ENCODE results near the gene CPVL. TPM values are rescaled to one million over a fixed set of nuclear protein-coding genes. Genes with fewer than 3 reads are reported as not detected.

Gene CPVL
- total and polyA plus RNA-seq, 2 of the 8 experiments (the other 6 are each of a cell fraction or from before 2014, with no cell fraction given): 40.0 to 55.0 TPM

DNA sequence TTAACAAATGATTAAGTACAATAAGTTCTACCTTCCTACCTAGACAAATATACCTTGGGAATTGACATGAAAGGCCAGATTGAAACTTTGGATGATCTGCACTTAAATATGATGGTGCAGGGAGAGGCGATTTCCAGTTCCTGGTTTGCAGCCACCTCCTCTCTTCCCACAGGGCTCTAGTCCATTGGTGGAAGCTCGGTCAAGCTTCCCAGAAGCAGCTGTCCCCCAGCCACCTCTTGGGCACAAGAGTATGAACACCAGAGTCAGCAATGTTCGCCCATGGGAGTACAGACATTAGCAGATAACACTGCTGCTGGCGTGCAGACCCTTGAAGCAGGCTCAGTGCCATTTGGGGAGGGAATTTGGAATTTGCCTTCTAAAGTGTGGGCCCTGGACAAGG is 1.5 kb upstream of the CPVL start:
- TF ChIP-seq GTF2F1 (IDR thresholded peaks at IDR 0.05; ENCODE audit: borderline replicate concordance, low read depth, low read length) (no peak), PHF8 (conservative IDR thresholded peaks at IDR 0.05; ENCODE audit: low read depth, low read length) (no peak), SIRT6 (IDR thresholded peaks at IDR 0.05; ENCODE audit: low read length) (no peak), FOSL1 (IDR thresholded peaks at IDR 0.05; ENCODE audit: insufficient read depth, low read depth, low read length) (no peak), JUN (IDR thresholded peaks at IDR 0.05; ENCODE audit: low read depth, low read length) (no peak), CHD1 (IDR thresholded peaks at IDR 0.05; ENCODE audit: low read depth, low read length) (no peak)
- TF ChIP-seq, protein P1, sequence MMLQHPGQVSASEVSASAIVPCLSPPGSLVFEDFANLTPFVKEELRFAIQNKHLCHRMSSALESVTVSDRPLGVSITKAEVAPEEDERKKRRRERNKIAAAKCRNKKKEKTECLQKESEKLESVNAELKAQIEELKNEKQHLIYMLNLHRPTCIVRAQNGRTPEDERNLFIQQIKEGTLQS (IDR thresholded peaks at IDR 0.05; ENCODE audit: insufficient read depth, low read depth, low read length): no peak
- CTCF ChIA-PET (ENCODE audit: partially characterized antibody): interaction anchor here (1.3 to 1.6 kb wide), 3 partner anchors 196 to 261 kb away, joined by 3 read pairs; no protein-coding TSS in a partner anchor
- H2BK12ac ChIP-seq (ENCODE audit: low read depth, low read length): no peak overlapping the region

More for the DNA sequence above, 1.5 kb upstream of the CPVL start:
- Histone ChIP-seq H3K27ac (ENCODE audit: low read depth, low read length) (no peak overlapping the region), H3K79me1 (ENCODE audit: low read depth, low read length) (no peaks in the 10 kb centered on the region), H3K23ac (ENCODE audit: insufficient read length) (no peak overlapping the region), H2BK20ac (ENCODE audit: low read length) (no peak overlapping the region), H3K56ac (replicated peaks; ENCODE audit: insufficient read length, low read depth, low read length) (no peak overlapping the region), H3K14ac (ENCODE audit: insufficient read length) (no peak overlapping the region), H2AFZ (ENCODE audit: low read length) (no peak overlapping the region), H3K4me1 (replicated peaks in 1 of 4; ENCODE audit: control insufficient read depth in 3 of 4, insufficient read depth in 4 of 4, low read length in 3 of 4) (peaks cover 0 to 3% (median 0%) of the 10 kb centered on the region in 4 experiments; a peak in 3 of 7 replicates), H3K4ac (replicated peaks; ENCODE audit: insufficient read length, low read depth, low read length) (no peak overlapping the region), H4K8ac (ENCODE audit: extremely low read depth, insufficient read depth, low read length) (no peak overlapping the region), H3K9me3 (ENCODE audit: insufficient read depth in 2 of 2, low read depth in 1 of 2, low read length in 1 of 2) (no peaks in the 10 kb centered on the region), H2BK15ac (ENCODE audit: low read length) (no peak overlapping the region), H4K5ac (ENCODE audit: insufficient read length, low read depth, low read length) (no peak overlapping the region), H3K27me3 (replicated peaks in 1 of 4; ENCODE audit: control insufficient read depth in 3 of 4, extremely low read depth in 1 of 4, insufficient read depth in 3 of 4, low read length in 3 of 4) (peaks cover 0 to 10% (median 4%) of the 10 kb centered on the region in 4 experiments; a peak in 5 of 7 replicates), H3K4me3 (ENCODE audit: extremely low read depth in 1 of 4, insufficient read depth in 2 of 4, low read depth in 3 of 4, low read length in 4 of 4) (no peak overlapping the region), H2BK5ac (ENCODE audit: low read depth, low read length) (no peak overlapping the region), H3K18ac (ENCODE audit: extremely low read depth, low read length) (no peak overlapping the region), H3K4me2 (ENCODE audit: insufficient read depth in 1 of 2, low read depth in 2 of 2, low read length in 2 of 2) (no peak overlapping the region; a peak in 1 of 4 replicates), H4K91ac (replicated peaks; ENCODE audit: insufficient read length, low read length) (no peak overlapping the region), H3K23me2 (ENCODE audit: low read depth, low read length) (peaks cover 13% of the 10 kb centered on the region), H2BK120ac (replicated peaks; ENCODE audit: low read depth, low read length) (no peak overlapping the region), H2AK5ac (ENCODE audit: low read depth, low read length) (no peak overlapping the region), H3K36me3 (ENCODE audit: control insufficient read depth in 2 of 4, insufficient read depth in 4 of 4, low read length in 3 of 4) (no peaks in the 10 kb centered on the region), H4K20me1 (replicated peaks in 1 of 2; ENCODE audit: control insufficient read depth in 1 of 2, insufficient read depth in 2 of 2, low read length in 2 of 2) (no peaks in the 10 kb centered on the region), H3K79me2 (ENCODE audit: control insufficient read depth in 1 of 2, insufficient read depth in 2 of 2, low read length in 2 of 2) (no peaks in the 10 kb centered on the region), H3K9ac (replicated peaks in 1 of 4; ENCODE audit: extremely low read depth in 1 of 4, low read depth in 3 of 4, low read length in 3 of 4) (no peak overlapping the region; a peak in 1 of 7 replicates)
- POLR2A ChIA-PET (ENCODE audit: partially characterized antibody): no interaction called here
- no peak for DNase-seq (ENCODE audit: low read depth in 1 of 2, low spot score in 2 of 2)
- FAIRE-seq: no peak
- 83% methylated on average over 4 of the region's 4 CpGs; no CpG with 5 or more reads in 1 of the 2 experiments for WGBS, 2 experiments (ENCODE audit: extremely low coverage in 1 of 2, insufficient coverage in 1 of 2, insufficient read length in 1 of 2, insufficient replicate concordance in 2 of 2, low coverage in 1 of 2, low lambda C conversion rate in 2 of 2, missing lambda C conversion rate in 1 of 2)

Measured in H1 (cell line).